Brain microvascular endothelial cell (primary cell): ENCODE measurements around the gene PKD2L2.

ENCODE experiments used
- DNase-seq: peaks from one replicate; pipeline ENCODE4 v3.0.0-alpha.2; 2020
- H3K27ac ChIP-seq: fragments of 250-450 bp; sonication (Bioruptor Pico); 2 replicates; pipeline ENCODE4 v1.5.1; 2020; ENCODE audit warnings: mild to moderate bottlenecking, moderate library complexity
- H3K27me3 ChIP-seq: fragments of 250-450 bp; sonication (Bioruptor Pico); replicated peaks from 2 replicates; pipeline ENCODE4 v1.5.1; 2020; ENCODE audit warnings: mild to moderate bottlenecking
- H3K36me3 ChIP-seq: fragments of 250-450 bp; sonication (Bioruptor Pico); replicated peaks from 2 replicates; pipeline ENCODE4 v1.5.1; 2020; ENCODE audit warnings: mild to moderate bottlenecking
- H3K4me3 ChIP-seq: 2 replicates; pipeline ENCODE4 v1.5.1; 2011; ENCODE audit warnings: low read depth, mild to moderate bottlenecking, control low read depth, low read length, moderate library complexity
- CTCF ChIP-seq: IDR thresholded peaks from 2 replicates; pipeline ENCODE4 v1.5.1; 2011; ENCODE audit warnings: low read depth, mild to moderate bottlenecking, moderate library complexity, low read length, control low read depth, inconsistent platforms; ENCODE audit errors: missing control alignments
- in situ Hi-C: cut with HindIII; loops from 2 replicates; pipeline ENCODE4 v1.10.0; 2017; ENCODE audit warnings: low sequenced_read_pairs, low pct_ligation_motif_present

Gene PKD2L2

GRCh38 chr5:137866541-137867388 lies 22.5 kb upstream of the PKD2L2 start:
- in situ Hi-C loops = no loop called here
- TF ChIP-seq CTCF = no peak
- Histone ChIP-seq H3K36me3 (no peaks in the 10 kb centered on the region), H3K4me3 (no peak overlapping the region), H3K27me3 (no peaks in the 10 kb centered on the region), H3K27ac (no peak overlapping the region)
- DNase-seq = no peak

DNA sequence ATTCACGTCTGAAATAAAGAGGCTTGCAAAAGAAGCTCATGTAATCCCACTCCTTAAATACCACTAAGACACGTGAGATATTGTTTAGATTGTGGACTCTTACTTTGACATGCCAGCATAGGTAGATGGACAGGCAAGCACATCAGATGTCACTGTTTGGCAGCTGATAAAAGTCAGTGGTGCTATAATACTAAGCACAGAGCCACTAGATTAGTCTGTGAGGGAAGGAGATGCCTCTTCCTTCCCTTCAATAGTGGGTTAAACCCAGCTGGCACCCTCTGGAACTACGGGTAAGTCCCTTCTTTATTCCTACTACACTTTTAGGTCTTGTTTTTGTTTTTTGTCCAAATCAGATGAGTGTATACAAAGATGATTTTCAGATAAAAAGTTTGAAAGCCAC lies 21.6 kb upstream of the PKD2L2 start, which contains the start of gene MYOT:
Gene MYOT, plus strand, starts transcription at position 197 of the 400 bp plus-strand sequence. CDS start 2,792 bp downstream, outside the sequence.
- in situ Hi-C loops = no loop called here
- H3K27ac ChIP-seq = no peak within 1 kb of the TSS

DNA sequence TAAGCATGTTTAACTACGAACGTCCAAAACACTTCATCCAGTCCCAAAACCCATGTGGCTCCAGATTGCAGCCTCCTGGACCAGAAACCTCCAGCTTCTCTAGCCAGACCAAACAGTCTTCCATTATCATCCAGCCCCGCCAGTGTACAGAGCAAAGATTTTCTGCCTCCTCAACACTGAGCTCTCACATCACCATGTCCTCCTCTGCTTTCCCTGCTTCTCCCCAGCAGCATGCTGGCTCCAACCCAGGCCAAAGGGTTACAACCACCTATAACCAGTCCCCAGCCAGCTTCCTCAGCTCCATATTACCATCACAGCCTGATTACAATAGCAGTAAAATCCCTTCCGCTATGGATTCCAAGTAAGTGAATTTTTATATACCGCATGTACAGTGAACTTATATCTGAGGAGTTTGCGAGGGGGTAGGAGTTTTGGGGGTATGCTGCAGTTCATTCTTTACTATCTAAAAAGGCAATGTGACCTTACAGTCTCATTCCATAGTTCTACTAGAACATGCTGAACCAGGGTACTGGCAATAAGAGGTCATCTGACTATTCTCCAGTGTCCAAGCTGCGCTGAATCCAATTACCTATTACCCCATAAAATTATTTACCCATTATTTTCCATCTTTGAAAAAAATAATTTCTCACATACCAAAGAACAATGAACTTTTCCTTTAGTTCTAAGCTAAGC lies 18.5 kb upstream of the PKD2L2 start:
- TF ChIP-seq CTCF = no peak
- Histone ChIP-seq H3K27ac (no peak overlapping the region), H3K27me3 (no peaks in the 10 kb centered on the region), H3K4me3 (no peak overlapping the region), H3K36me3 (no peaks in the 10 kb centered on the region)
- in situ Hi-C loops = no loop called here
- no peak for DNase-seq

More for the DNA sequence above, 21.6 kb upstream of the PKD2L2 start, which contains the start of gene MYOT:
- no peaks in the 10 kb centered on the region for H3K36me3 ChIP-seq
- H3K27me3 ChIP-seq = no peaks in the 10 kb centered on the region
- DNase-seq = no peak
- H3K4me3 ChIP-seq = no peak within 1 kb of the TSS
- no peak for TF ChIP-seq CTCF

DNA sequence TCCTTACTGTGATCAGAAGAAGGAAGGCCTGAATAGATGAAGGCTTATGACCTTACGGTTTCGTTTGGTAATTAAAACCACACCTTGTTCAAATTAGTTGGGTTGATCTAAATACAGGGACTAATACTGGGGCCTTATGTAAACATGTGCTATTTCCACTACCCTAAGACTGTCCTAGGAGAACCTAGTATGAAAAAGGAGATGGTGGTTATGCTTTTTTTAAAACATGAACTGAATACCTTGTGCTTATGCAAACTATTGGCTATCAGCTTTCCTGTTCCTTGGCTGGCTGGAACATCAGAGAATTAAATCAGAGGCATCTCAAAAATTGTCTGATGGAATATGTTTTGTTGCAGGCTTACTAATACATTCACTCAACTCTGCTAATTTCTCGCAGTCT lies 17.7 kb upstream of the PKD2L2 start:
- no peak overlapping the region for H3K27ac ChIP-seq
- H3K36me3 ChIP-seq = no peaks in the 10 kb centered on the region
- no peak for TF ChIP-seq CTCF
- no peak for DNase-seq
- in situ Hi-C loops = no loop called here
- no peaks in the 10 kb centered on the region for H3K27me3 ChIP-seq
- H3K4me3 ChIP-seq = no peak overlapping the region

- H3K27ac ChIP-seq = no peak overlapping the region
- in situ Hi-C loops = no loop called here
- no peaks in the 10 kb centered on the region for H3K27me3 ChIP-seq
- no peaks in the 10 kb centered on the region for H3K36me3 ChIP-seq
- DNase-seq = no peak
- no peak overlapping the region for H3K4me3 ChIP-seq
- no peak for TF ChIP-seq CTCF
Observed at GRCh38 chr5:137872466-137872865, 16.8 kb upstream of the PKD2L2 start.
